ENCODE results near the gene CMTM7.

DNA sequence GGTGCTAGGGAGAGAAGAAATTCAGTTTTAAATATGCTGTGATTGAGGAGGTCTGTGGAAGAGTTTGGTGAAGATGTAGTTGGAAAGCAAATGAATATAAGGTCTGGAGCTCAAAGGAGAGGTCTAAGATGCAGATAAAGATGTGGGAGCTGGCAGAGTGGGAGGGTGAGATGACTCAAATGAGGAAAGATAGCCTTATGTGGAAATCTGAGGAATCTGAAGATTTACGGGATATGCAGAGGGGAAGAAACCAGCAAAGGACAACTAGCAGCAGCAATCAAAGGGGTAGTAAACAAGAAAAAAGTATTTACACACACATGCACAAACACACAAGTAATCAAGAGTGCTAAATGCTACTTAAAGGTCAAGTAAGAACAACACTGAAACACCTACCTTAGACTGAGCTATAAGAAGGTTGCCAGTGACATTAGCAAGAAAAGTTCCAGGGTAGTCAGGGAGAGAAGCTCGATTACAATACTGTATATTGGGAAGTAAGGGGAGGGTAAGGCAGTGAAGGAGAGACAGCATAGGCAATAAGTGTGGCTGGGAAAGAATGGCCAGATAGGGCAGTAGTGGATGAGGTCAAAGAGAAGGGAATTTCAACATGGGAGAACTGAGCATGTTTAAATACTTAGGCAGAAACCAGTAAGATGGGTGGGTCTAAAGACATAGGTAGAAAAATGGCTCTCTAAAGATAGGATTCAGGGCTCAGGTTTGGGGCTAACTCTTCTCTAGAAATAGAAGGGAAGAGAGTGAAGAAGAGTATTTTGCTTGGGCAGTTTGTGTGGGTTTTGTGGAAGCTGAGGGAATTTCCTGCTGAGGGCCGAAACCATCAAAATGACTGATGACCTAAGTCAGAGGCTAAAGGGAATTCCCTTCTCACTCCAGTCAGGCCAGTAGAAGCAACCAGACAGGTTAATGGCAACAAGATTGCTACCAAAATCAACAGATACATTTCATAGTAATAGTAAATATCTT, 102.1 kb downstream of the CMTM7 start:
- TF ChIP-seq GABPA (IDR thresholded peaks at IDR 0.05; ENCODE audit: low read depth, low read length) (no peak), GABPA (CRISPR knock-in tag; IDR thresholded peaks at IDR 0.05; ENCODE audit: low read depth) (no peak), MTF1 (CRISPR knock-in tag; IDR thresholded peaks at IDR 0.05) (no peak), TOE1 (CRISPR knock-in tag; IDR thresholded peaks at IDR 0.05) (no peak)
